ENCODE measurements around the gene PUS10. TPM values are rescaled to one million over a fixed set of nuclear protein-coding genes. Genes with fewer than 3 reads are reported as not detected.
"Not testable (repeated sequence)": the region's sequence is repeated elsewhere in the genome, so short reads cannot be mapped to it uniquely, and the experiment has no call there.

PUS10 gene
- total and polyA plus RNA-seq, 2 donors = 6.2 to 10.4 TPM

GRCh38 chr2:60905867-60906266 lies 112.2 kb downstream of the PUS10 start:
- not testable (repeated sequence) for H3K9me3 ChIP-seq (ENCODE audit: control insufficient read depth in 2 of 2, insufficient read depth in 1 of 2, low read length in 1 of 2); H3K4me3 ChIP-seq (ENCODE audit: low read length in 2 of 2); DNase-seq (ENCODE audit: low read depth in 6 of 9, low spot score in 9 of 9); H3K4me1 ChIP-seq (ENCODE audit: control insufficient read depth in 2 of 2, insufficient read depth in 2 of 2, low read length in 2 of 2); H3K27ac ChIP-seq (ENCODE audit: low read depth in 1 of 2, low read length in 1 of 2); H3K27me3 ChIP-seq (ENCODE audit: control insufficient read depth in 2 of 2, insufficient read depth in 1 of 2, low read length in 1 of 2)
- 96% methylated on average over 5 of the region's 5 CpGs for WGBS
- H3K36me3 ChIP-seq (ENCODE audit: control insufficient read depth in 2 of 2, insufficient read depth in 2 of 2, low read length in 1 of 2) = peaks cover 7 to 36% of the 10 kb centered on the region in 2 donors

GRCh38 chr2:60901296-60901695 lies 116.8 kb downstream of the PUS10 start:
- H3K27ac ChIP-seq (ENCODE audit: low read depth in 1 of 2, low read length in 1 of 2); H3K4me3 ChIP-seq (ENCODE audit: low read length in 2 of 2); H3K27me3 ChIP-seq (ENCODE audit: control insufficient read depth in 2 of 2, insufficient read depth in 1 of 2, low read length in 1 of 2); H3K9me3 ChIP-seq (ENCODE audit: control insufficient read depth in 2 of 2, insufficient read depth in 1 of 2, low read length in 1 of 2); H3K4me1 ChIP-seq (ENCODE audit: control insufficient read depth in 2 of 2, insufficient read depth in 2 of 2, low read length in 2 of 2); DNase-seq (ENCODE audit: low read depth in 6 of 9, low spot score in 9 of 9): not testable (repeated sequence)
- WGBS = 98% methylated on average over 6 of the region's 6 CpGs
- H3K36me3 ChIP-seq (ENCODE audit: control insufficient read depth in 2 of 2, insufficient read depth in 2 of 2, low read length in 1 of 2) = peaks cover 15 to 47% of the 10 kb centered on the region in 2 donors

- no peak for DNase-seq (ENCODE audit: low read depth in 6 of 9, low spot score in 9 of 9)
- no peak overlapping the region for H3K27ac ChIP-seq (ENCODE audit: low read depth in 1 of 2, low read length in 1 of 2)
- H3K4me3 ChIP-seq (ENCODE audit: low read length in 2 of 2) = no peak overlapping the region
- no peaks in the 10 kb centered on the region for H3K4me1 ChIP-seq (ENCODE audit: control insufficient read depth in 2 of 2, insufficient read depth in 2 of 2, low read length in 2 of 2)
- H3K27me3 ChIP-seq (ENCODE audit: control insufficient read depth in 2 of 2, insufficient read depth in 1 of 2, low read length in 1 of 2) = no peaks in the 10 kb centered on the region
- H3K9me3 ChIP-seq (ENCODE audit: control insufficient read depth in 2 of 2, insufficient read depth in 1 of 2, low read length in 1 of 2) = no peaks in the 10 kb centered on the region
- WGBS = 95% methylated on average over 1 of the region's 1 CpG
- peaks cover 19 to 52% of the 10 kb centered on the region in 2 donors for H3K36me3 ChIP-seq (ENCODE audit: control insufficient read depth in 2 of 2, insufficient read depth in 2 of 2, low read length in 1 of 2)
Measured at GRCh38 chr2:60899892-60900249, 118.2 kb downstream of the PUS10 start.

GRCh38 chr2:60899230-60899891 lies 118.7 kb downstream of the PUS10 start:
- no peaks in the 10 kb centered on the region for H3K27me3 ChIP-seq (ENCODE audit: control insufficient read depth in 2 of 2, insufficient read depth in 1 of 2, low read length in 1 of 2)
- H3K9me3 ChIP-seq (ENCODE audit: control insufficient read depth in 2 of 2, insufficient read depth in 1 of 2, low read length in 1 of 2) = no peaks in the 10 kb centered on the region
- peak in 1 of 9 donors; percentile 11 for DNase-seq (ENCODE audit: low read depth in 6 of 9, low spot score in 9 of 9)
- no peak overlapping the region for H3K4me3 ChIP-seq (ENCODE audit: low read length in 2 of 2)
- H3K27ac ChIP-seq (ENCODE audit: low read depth in 1 of 2, low read length in 1 of 2) = no peak overlapping the region
- H3K36me3 ChIP-seq (ENCODE audit: control insufficient read depth in 2 of 2, insufficient read depth in 2 of 2, low read length in 1 of 2) = peaks cover 15 to 47% of the 10 kb centered on the region in 2 donors
- no peaks in the 10 kb centered on the region for H3K4me1 ChIP-seq (ENCODE audit: control insufficient read depth in 2 of 2, insufficient read depth in 2 of 2, low read length in 2 of 2)
- 93% methylated on average over 6 of the region's 6 CpGs for WGBS

GRCh38 chr2:60898567-60898966 lies 119.5 kb downstream of the PUS10 start:
- H3K27ac ChIP-seq (ENCODE audit: low read depth in 1 of 2, low read length in 1 of 2) = no peak overlapping the region
- DNase-seq (ENCODE audit: low read depth in 6 of 9, low spot score in 9 of 9) = no peak
- peaks cover 15 to 42% of the 10 kb centered on the region in 2 donors for H3K36me3 ChIP-seq (ENCODE audit: control insufficient read depth in 2 of 2, insufficient read depth in 2 of 2, low read length in 1 of 2)
- no peaks in the 10 kb centered on the region for H3K9me3 ChIP-seq (ENCODE audit: control insufficient read depth in 2 of 2, insufficient read depth in 1 of 2, low read length in 1 of 2)
- no peak overlapping the region for H3K4me3 ChIP-seq (ENCODE audit: low read length in 2 of 2)
- 96% methylated on average over 1 of the region's 1 CpG for WGBS
- no peaks in the 10 kb centered on the region for H3K4me1 ChIP-seq (ENCODE audit: control insufficient read depth in 2 of 2, insufficient read depth in 2 of 2, low read length in 2 of 2)
- H3K27me3 ChIP-seq (ENCODE audit: control insufficient read depth in 2 of 2, insufficient read depth in 1 of 2, low read length in 1 of 2) = no peaks in the 10 kb centered on the region

Other genes with a start within 250 kb of the PUS10 start
- 10.6 TPM for gene REL, start 136.7 kb downstream of the PUS10 start, total RNA-seq
- 3.1 TPM for gene REL, start 136.7 kb downstream of the PUS10 start, polyA plus RNA-seq
- 16.9 TPM for gene PEX13, start 535 bp downstream of the PUS10 start, total RNA-seq
- gene PEX13, start 535 bp downstream of the PUS10 start, polyA plus RNA-seq = 18.8 TPM
- 5.8 TPM for gene SANBR, start 47.6 kb upstream of the PUS10 start, total RNA-seq
- 6.0 TPM for gene SANBR, start 47.6 kb upstream of the PUS10 start, polyA plus RNA-seq
- gene C2orf74, start 143.9 kb upstream of the PUS10 start, total RNA-seq = 29.8 TPM
- 51.6 TPM for gene C2orf74, start 143.9 kb upstream of the PUS10 start, polyA plus RNA-seq

Data from thymus (tissue), 11 donors.